NT2/D1 (cell line): ENCODE results near the gene TSPYL2.

Experiments
- YY1 ChIP-seq: IDR thresholded peaks from 2 replicates; pipeline ENCODE4 v1.6.1; 2011; ENCODE audit not compliant: insufficient read length, insufficient read depth
- ZNF274 ChIP-seq: IDR thresholded peaks from 2 replicates; pipeline ENCODE4 v1.6.1; 2011; ENCODE audit warnings: mild to moderate bottlenecking, low read depth, low read length

GRCh38 chrX:53135581-53135980, 53.4 kb downstream of the TSPYL2 start:
- TF ChIP-seq ZNF274 (no peak), YY1 (no peak)
